H1 (cell line): ENCODE measurements around the gene TLCD3B. TPM values are rescaled to one million over a fixed set of nuclear protein-coding genes. Genes with fewer than 3 reads are reported as not detected.

ENCODE experiments used
- CTCF ChIA-PET: fragments of 300-600 bp; sonication (Branson Sonifier 250); formaldehyde crosslinking; loops from one replicate; lab custom pipeline; 2021; ENCODE audit not compliant: partially characterized antibody; lab: Charles Lee
- POLR2A ChIA-PET: fragments of 300-600 bp; sonication (Branson Sonifier 250); formaldehyde crosslinking; loops from one replicate; lab custom pipeline; 2021; ENCODE audit warnings: inconsistent platforms; ENCODE audit not compliant: partially characterized antibody; lab: Charles Lee
- DNase-seq, 2 experiments: peaks; one replicate each; pipeline versions ENCODE4 v3.0.0 to v3.0.0-alpha.2; 2010 to 2022; ENCODE audit warnings: low spot score in 2 of 2, low read depth in 1 of 2, mixed read lengths in 1 of 2
- FAIRE-seq: peaks from 2 replicates; lab custom pipeline; 2011; peaks lifted over from hg19 to GRCh38; lab: Jason Lieb, UNC
- H2AFZ ChIP-seq: 2 replicates; pipeline ENCODE4 v1.8.1; 2012; ENCODE audit warnings: low read length, inconsistent platforms
- H2AK5ac ChIP-seq: 2 replicates; pipeline ENCODE4 v1.6.1; 2013; ENCODE audit warnings: low read depth, low read length
- H2BK120ac ChIP-seq: replicated peaks from 2 replicates; pipeline ENCODE3; 2013; ENCODE audit warnings: low read depth, low read length, inconsistent platforms
- H2BK12ac ChIP-seq: 2 replicates; pipeline ENCODE4 v1.6.1; 2013; ENCODE audit warnings: low read depth, low read length
- H2BK15ac ChIP-seq: 2 replicates; pipeline ENCODE4 v1.6.1; 2013; ENCODE audit warnings: low read length
- H2BK20ac ChIP-seq: 2 replicates; pipeline ENCODE4 v1.6.1; 2013; ENCODE audit warnings: low read length
- H2BK5ac ChIP-seq: 2 replicates; pipeline ENCODE4 v1.6.1; 2013; ENCODE audit warnings: low read depth, low read length
- H3K14ac ChIP-seq: 2 replicates; pipeline ENCODE4 v1.6.1; 2013; ENCODE audit warnings: inconsistent platforms; ENCODE audit not compliant: insufficient read length
- H3K18ac ChIP-seq: 2 replicates; pipeline ENCODE4 v1.6.1; 2013; ENCODE audit warnings: low read length; ENCODE audit errors: extremely low read depth
- H3K23ac ChIP-seq: 2 replicates; pipeline ENCODE4 v1.6.1; 2013; ENCODE audit warnings: inconsistent platforms; ENCODE audit not compliant: insufficient read length
- H3K23me2 ChIP-seq: 2 replicates; pipeline ENCODE4 v1.6.1; 2013; ENCODE audit warnings: low read depth, low read length
- H3K27ac ChIP-seq: 2 replicates; pipeline ENCODE4 v1.6.1; 2011; ENCODE audit warnings: low read depth, low read length, inconsistent platforms
- H3K27me3 ChIP-seq, 4 experiments: replicated peaks in 1 of 4; 1 replicate in 1 of 4; 2 replicates in 3 of 4; pipeline versions ENCODE4 v1.6.1 to v1.8.1; 2011 to 2013; ENCODE audit warnings: low read length in 3 of 4, mild to moderate bottlenecking in 3 of 4, inconsistent platforms in 2 of 4, mixed read lengths in 2 of 4, moderate library complexity in 1 of 4; ENCODE audit not compliant: control insufficient read depth in 3 of 4, insufficient read depth in 3 of 4; ENCODE audit errors: extremely low read depth in 1 of 4
- H3K36me3 ChIP-seq, 4 experiments: 2 replicates each; pipeline versions ENCODE4 v1.6.1 to v1.8.1; 2011 to 2013; ENCODE audit warnings: mild to moderate bottlenecking in 4 of 4, low read length in 3 of 4, moderate library complexity in 2 of 4, control low read depth in 1 of 4, inconsistent platforms in 1 of 4; ENCODE audit not compliant: insufficient read depth in 4 of 4, control insufficient read depth in 2 of 4
- H3K4ac ChIP-seq: replicated peaks from 2 replicates; pipeline ENCODE3; 2013; ENCODE audit warnings: low read length, low read depth, mixed read lengths, inconsistent platforms; ENCODE audit not compliant: insufficient read length
- H3K4me1 ChIP-seq, 4 experiments: replicated peaks in 1 of 4; 1 replicate in 1 of 4; 2 replicates in 3 of 4; pipeline versions ENCODE4 v1.6.1 to v1.8.1; 2011 to 2013; ENCODE audit warnings: low read length in 3 of 4, inconsistent platforms in 2 of 4, mixed read lengths in 1 of 4; ENCODE audit not compliant: insufficient read depth in 4 of 4, control insufficient read depth in 3 of 4
- H3K4me2 ChIP-seq, 2 experiments: 2 replicates each; pipeline versions ENCODE4 v1.6.1 to v1.8.1; 2011 to 2013; ENCODE audit warnings: low read depth in 2 of 2, low read length in 2 of 2, control low read depth in 1 of 2, inconsistent platforms in 1 of 2, mild to moderate bottlenecking in 1 of 2; ENCODE audit not compliant: insufficient read depth in 1 of 2
- H3K4me3 ChIP-seq, 4 experiments: fragments of 200-600, 300-600 bp in 1 of 4; sonication (generic), shearing (Covaris generic), sonication (Bioruptor Twin) in 1 of 4; 2 replicates each; pipeline versions ENCODE4 v1.5.1 to v1.8.1; 2011 to 2016; ENCODE audit warnings: low read length in 4 of 4, low read depth in 3 of 4, control low read depth in 2 of 4, inconsistent platforms in 2 of 4, mild to moderate bottlenecking in 2 of 4, mixed read lengths in 1 of 4, moderate library complexity in 1 of 4; ENCODE audit not compliant: insufficient read depth in 2 of 4; ENCODE audit errors: extremely low read depth in 1 of 4
- H3K56ac ChIP-seq: replicated peaks from 2 replicates; pipeline ENCODE3; 2013; ENCODE audit warnings: low read depth, mild to moderate bottlenecking, mixed read lengths, low read length, inconsistent platforms; ENCODE audit not compliant: insufficient read length
- H3K79me1 ChIP-seq: 2 replicates; pipeline ENCODE4 v1.6.1; 2013; ENCODE audit warnings: low read depth, low read length, control low read depth
- H3K79me2 ChIP-seq, 2 experiments: 2 replicates each; pipeline versions ENCODE4 v1.6.1 to v1.8.1; 2012 to 2013; ENCODE audit warnings: low read length in 2 of 2, mild to moderate bottlenecking in 2 of 2, inconsistent platforms in 1 of 2; ENCODE audit not compliant: insufficient read depth in 2 of 2, control insufficient read depth in 1 of 2
- H3K9ac ChIP-seq, 4 experiments: replicated peaks in 1 of 4; 1 replicate in 1 of 4; 2 replicates in 3 of 4; pipeline versions ENCODE4 v1.6.1 to v1.8.1; 2011 to 2013; ENCODE audit warnings: low read depth in 3 of 4, low read length in 3 of 4, control low read depth in 2 of 4, mild to moderate bottlenecking in 2 of 4, moderate library complexity in 2 of 4, inconsistent platforms in 1 of 4; ENCODE audit errors: extremely low read depth in 1 of 4
- H3K9me3 ChIP-seq, 2 experiments: 2 replicates each; pipeline versions ENCODE4 v1.6.1 to v1.8.1; 2012 to 2013; ENCODE audit warnings: mild to moderate bottlenecking in 2 of 2, moderate library complexity in 2 of 2, control low read depth in 1 of 2, inconsistent platforms in 1 of 2, low read depth in 1 of 2, low read length in 1 of 2, mixed read lengths in 1 of 2; ENCODE audit not compliant: insufficient read depth in 2 of 2
- H4K20me1 ChIP-seq, 2 experiments: replicated peaks in 1 of 2; 2 replicates each; pipeline versions ENCODE3 to v1.8.1; 2011 to 2013; ENCODE audit warnings: inconsistent platforms in 2 of 2, low read length in 2 of 2, mild to moderate bottlenecking in 1 of 2; ENCODE audit not compliant: insufficient read depth in 2 of 2, control insufficient read depth in 1 of 2
- H4K5ac ChIP-seq: 2 replicates; pipeline ENCODE4 v1.6.1; 2013; ENCODE audit warnings: low read length, low read depth, mixed read lengths, inconsistent platforms; ENCODE audit not compliant: insufficient read length
- H4K8ac ChIP-seq: 2 replicates; pipeline ENCODE4 v1.8.0; 2013; ENCODE audit warnings: mild to moderate bottlenecking, moderate library complexity, low read length, inconsistent platforms; ENCODE audit not compliant: insufficient read depth; ENCODE audit errors: extremely low read depth
- H4K91ac ChIP-seq: replicated peaks from 2 replicates; pipeline ENCODE3; 2013; ENCODE audit warnings: low read length, mixed read lengths, inconsistent platforms; ENCODE audit not compliant: insufficient read length
- ASH2L ChIP-seq: fragments of 200-600, 300-600 bp; sonication (generic); IDR thresholded peaks from one replicate; pipeline ENCODE4 v1.7.1; 2017; ENCODE audit warnings: low read length
- BRCA1 ChIP-seq: IDR thresholded peaks from 2 replicates; pipeline ENCODE4 v1.6.1; 2012; ENCODE audit warnings: low read depth, low read length, improper control_type of control experiment
- KDM5A ChIP-seq: fragments of 200-600 bp; IDR thresholded peaks from 2 replicates; pipeline ENCODE4 v1.7.1; 2012; ENCODE audit warnings: mild to moderate bottlenecking, low read length, inconsistent platforms, mixed read lengths
- POLR2AphosphoS5 ChIP-seq: IDR thresholded peaks from 2 replicates; pipeline ENCODE4 v1.6.1; 2011; ENCODE audit warnings: low read depth, low read length
- SAP30 ChIP-seq: fragments of 300-600 bp; sonication (generic); IDR thresholded peaks from 2 replicates; pipeline ENCODE4 v1.7.1; 2012; ENCODE audit warnings: low read length, moderate library complexity, mild to moderate bottlenecking, inconsistent platforms; ENCODE audit not compliant: insufficient read depth, insufficient replicate concordance
- SIN3A ChIP-seq, 2 experiments: IDR thresholded peaks in 1 of 2; conservative IDR thresholded peaks in 1 of 2; 2 replicates each; pipeline ENCODE4 v1.6.1; 2011 to 2012; ENCODE audit warnings: low read length in 2 of 2, improper control_type of control experiment in 1 of 2, low read depth in 1 of 2, mild to moderate bottlenecking in 1 of 2
- SIRT6 ChIP-seq: IDR thresholded peaks from one replicate; pipeline ENCODE4 v1.7.1; 2012; ENCODE audit warnings: low read length, inconsistent platforms
- SUZ12 ChIP-seq: fragments of 200-600 bp; sonication (generic); IDR thresholded peaks from 2 replicates; pipeline ENCODE4 v1.6.1; 2012; ENCODE audit warnings: mild to moderate bottlenecking, inconsistent platforms, low read length, moderate library complexity, mixed read lengths
- TCF12 ChIP-seq: IDR thresholded peaks from 2 replicates; pipeline ENCODE4 v1.6.1; 2011; ENCODE audit warnings: low read depth, mild to moderate bottlenecking, low read length
- YY1 ChIP-seq: IDR thresholded peaks from 2 replicates; pipeline ENCODE4 v1.6.1; 2011; ENCODE audit warnings: low read depth, mild to moderate bottlenecking, low read length
- ZNF274 ChIP-seq: IDR thresholded peaks from 2 replicates; pipeline ENCODE4 v1.7.0; 2012; ENCODE audit warnings: low read length, borderline replicate concordance; ENCODE audit errors: extremely low read depth
- WGBS, 2 experiments: shearing (Covaris generic) in 1 of 2; methylation state at CpG; one replicate each; pipeline versions ENCODE4 v1.1.6 to v1.1.7; 2013 to 2015; ENCODE audit warnings: low lambda C conversion rate in 2 of 2, mixed read lengths in 2 of 2, inconsistent platforms in 1 of 2, low coverage in 1 of 2, missing lambda C conversion rate in 1 of 2; ENCODE audit not compliant: insufficient replicate concordance in 2 of 2, insufficient coverage in 1 of 2, insufficient read length in 1 of 2; ENCODE audit errors: extremely low coverage in 1 of 2, missing lambda C conversion rate in 1 of 2; 5-methylcytosine and 5-hydroxymethylcytosine counted together
- polyA plus RNA-seq, 7 experiments: library from polyadenylated mRNA; depleted of rRNA in 3 of 7; stranded (reverse) in 5 of 7; unstranded in 2 of 7; fragments of >200 nt in 5 of 7; fragments of 200-250 nt in 2 of 7; gene quantifications; 1 replicate in 5 of 7; 2 replicates in 1 of 7; 4 replicates in 1 of 7; pipeline versions ENCODE4 v1.2.1 to v1.2.3, GENCODE V29; 2011 to 2013; ENCODE audit warnings: missing spikeins in 2 of 7, mixed read lengths in 2 of 7
- total RNA-seq: library from RNA; stranded (reverse); fragmentation: NEBNext Ultra II Directional; extraction: Animal tissue kit (Norgen Biotek cat#: 25700); gene quantifications from 2 replicates; pipeline ENCODE4 v1.2.1, GENCODE V29; 2021
- TF ChIP-seq, protein P1 (sequence below): IDR thresholded peaks from 2 replicates; pipeline ENCODE4 v1.6.1; 2012; ENCODE audit warnings: inconsistent platforms

Gene TLCD3B
- total and polyA plus RNA-seq, 2 of the 8 experiments (the other 6 are each of a cell fraction or from before 2014, with no cell fraction given) = 15.2 to 26.9 TPM

DNA sequence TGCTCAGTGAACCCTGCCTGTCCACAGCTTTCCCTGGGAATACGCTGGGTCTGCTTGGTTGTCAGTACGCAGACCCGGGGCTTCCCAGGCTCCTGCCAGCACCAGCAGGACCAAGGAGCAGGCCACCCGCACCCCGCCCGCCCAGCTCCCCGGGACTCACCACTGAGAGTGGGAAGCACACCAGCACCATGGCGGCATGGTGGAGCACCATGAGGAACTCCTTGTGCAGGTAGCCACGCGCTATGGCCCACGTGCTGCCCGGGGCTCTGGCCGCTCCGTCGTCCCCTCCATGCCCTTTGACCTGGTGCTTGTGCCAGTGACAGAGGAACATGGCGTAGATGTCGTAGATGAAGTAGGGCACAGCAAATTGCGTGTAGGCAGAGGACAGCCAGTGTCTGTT lies 4.6 kb downstream of the TLCD3B start:
- peaks cover 5% of the 10 kb centered on the region; the same call in 1 of the 2 replicates for H3K79me1 ChIP-seq
- H2BK5ac ChIP-seq = no peak overlapping the region
- H4K5ac ChIP-seq = no peak overlapping the region
- H3K9ac ChIP-seq = no peak overlapping the region
- 92% methylated on average over 18 of the region's 18 CpGs; no CpG with 5 or more reads in 1 of the 2 experiments for WGBS, 2 experiments
- H3K4ac ChIP-seq = no peak overlapping the region
- H3K27ac ChIP-seq = no peak overlapping the region
- H3K23me2 ChIP-seq = peaks cover 7% of the 10 kb centered on the region; the same call in 1 of the 2 replicates
- no peak overlapping the region for H3K4me2 ChIP-seq
- no peak for DNase-seq
- TF ChIP-seq SAP30 (no peak), BRCA1 (no peak), SIN3A (conservative IDR thresholded peaks at IDR 0.05 in 1 of 2, IDR thresholded peaks at IDR 0.05 in 1 of 2; ENCODE audit: low read depth in 1 of 2, low read length in 2 of 2) (no peak), POLR2AphosphoS5 (no peak), KDM5A (no peak), SUZ12 (no peak), YY1 (no peak), TCF12 (no peak), ASH2L (no peak), SIRT6 (no peak), ZNF274 (no peak)
- TF ChIP-seq, protein P1, sequence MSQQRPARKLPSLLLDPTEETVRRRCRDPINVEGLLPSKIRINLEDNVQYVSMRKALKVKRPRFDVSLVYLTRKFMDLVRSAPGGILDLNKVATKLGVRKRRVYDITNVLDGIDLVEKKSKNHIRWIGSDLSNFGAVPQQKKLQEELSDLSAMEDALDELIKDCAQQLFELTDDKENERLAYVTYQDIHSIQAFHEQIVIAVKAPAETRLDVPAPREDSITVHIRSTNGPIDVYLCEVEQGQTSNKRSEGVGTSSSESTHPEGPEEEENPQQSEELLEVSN = no peak
- POLR2A ChIA-PET = interaction anchor here (1.2 kb wide), 1 partner anchor 18 kb away, joined by 4 read pairs; no protein-coding TSS in a partner anchor
- no peak overlapping the region for H4K8ac ChIP-seq
- no peak overlapping the region for H4K91ac ChIP-seq
- H3K4me3 ChIP-seq = no peak overlapping the region
- no peak overlapping the region for H3K18ac ChIP-seq
- H2AK5ac ChIP-seq = no peak overlapping the region
- H3K36me3 ChIP-seq = peaks cover 0 to 7% (median under 1%) of the 10 kb centered on the region in 4 experiments; a peak in 2 of 8 replicates
- no peak overlapping the region for H2AFZ ChIP-seq
- no peaks in the 10 kb centered on the region for H3K9me3 ChIP-seq
- no peak overlapping the region for H2BK20ac ChIP-seq
- no peak overlapping the region for H2BK120ac ChIP-seq
- H3K23ac ChIP-seq = no peak overlapping the region
- H3K27me3 ChIP-seq = peaks cover 0 to under 1% (median 0%) of the 10 kb centered on the region in 4 experiments; a peak in 2 of 7 replicates
- no peaks in the 10 kb centered on the region for H3K79me2 ChIP-seq
- FAIRE-seq = no peak
- peaks cover 0 to 20% (median 12%) of the 10 kb centered on the region in 4 experiments; a peak in 6 of 7 replicates for H3K4me1 ChIP-seq
- CTCF ChIA-PET = interaction anchor here (1.3 to 1.4 kb wide), 2 partner anchors 74 to 326 kb away, joined by 3 read pairs; no protein-coding TSS in a partner anchor
- H4K20me1 ChIP-seq = peaks cover 12 to 16% of the 10 kb centered on the region in 2 experiments
- no peak overlapping the region for H2BK15ac ChIP-seq
- H3K56ac ChIP-seq = no peak overlapping the region
- H2BK12ac ChIP-seq = 0 out of 2 replicates have a peak overlapping the region, but pooled peaks have one; percentile 9
- no peak overlapping the region for H3K14ac ChIP-seq
